Daoy (cell line): Measurements from ENCODE around the gene BUB1B. TPM values are rescaled to one million over a fixed set of nuclear protein-coding genes. Genes with fewer than 3 reads are reported as not detected.

ENCODE experiments used
- total RNA-seq: library from RNA; depleted of rRNA; stranded (reverse); fragments of >200 nt; shearing (Covaris generic); gene quantifications from 2 replicates; pipeline ENCODE4 v1.2.3, GENCODE V29; 2014; rRNA removed

Gene BUB1B
- total RNA-seq, 1 experiment from 2014 or later, result 90.3 TPM

Other genes with a start within 250 kb of the BUB1B start
- gene GPR176, start 240.8 kb upstream of the BUB1B start, total RNA-seq, result 29.5 and 32.4 TPM in 2 replicates
- gene EIF2AK4, start 227.0 kb upstream of the BUB1B start, total RNA-seq, result 23.5 and 30.3 TPM in 2 replicates
- gene SRP14, start 121.9 kb upstream of the BUB1B start, total RNA-seq, result 242 and 260 TPM in 2 replicates
- gene BMF, start 52.2 kb upstream of the BUB1B start, total RNA-seq, result 2.2 and 3.7 TPM in 2 replicates
- gene PAK6, start 78.0 kb downstream of the BUB1B start, total RNA-seq, result 0.12 and 0.57 TPM in 2 replicates
- gene ANKRD63, start 122.0 kb downstream of the BUB1B start, total RNA-seq, result 0.63 and 0.97 TPM in 2 replicates
- gene PLCB2, start 146.9 kb downstream of the BUB1B start, total RNA-seq, result 0.29 and 1.3 TPM in 2 replicates
- gene INAFM2, start 162.6 kb downstream of the BUB1B start, total RNA-seq, result 12.9 and 15.5 TPM in 2 replicates
- gene CCDC9B, start 179.9 kb downstream of the BUB1B start, total RNA-seq, result 5.4 and 6.1 TPM in 2 replicates
- gene PHGR1, start 190.0 kb downstream of the BUB1B start, total RNA-seq, result not detected in 2 replicates
- gene DISP2, start 197.2 kb downstream of the BUB1B start, total RNA-seq, result 0.51 and 1.1 TPM in 2 replicates
- gene KNSTRN, start 221.7 kb downstream of the BUB1B start, total RNA-seq, result 91.9 and 144 TPM in 2 replicates
- gene IVD, start 244.7 kb downstream of the BUB1B start, total RNA-seq, result 17.9 and 23.4 TPM in 2 replicates